ENCODE measurements around the gene VPREB1.
"Not testable (repeated sequence)": the region's sequence is repeated elsewhere in the genome, so short reads cannot be mapped to it uniquely, and the experiment has no call there.

Gene VPREB1

GRCh38 chr22:22243033-22243680 is 1.4 kb upstream of the VPREB1 start:
- no peaks in the 10 kb centered on the region for H3K36me3 Mint-ChIP-seq (ENCODE audit: insufficient read depth)
- no peak overlapping the region for H3K4me3 Mint-ChIP-seq
- peaks cover 27 to 49% of the 10 kb centered on the region in 2 donors for H3K27me3 Mint-ChIP-seq
- H3K4me1 Mint-ChIP-seq (ENCODE audit: low read depth in 2 of 2) = peaks cover 0 to 9% of the 10 kb centered on the region in 2 donors
- no peak overlapping the region for H3K27ac Mint-ChIP-seq
- no peak for ATAC-seq (replicated peaks)
- no peak for DNase-seq
- H3K9me3 Mint-ChIP-seq = no peaks in the 10 kb centered on the region

GRCh38 chr22:22245256-22245909 is 797 bp downstream of the VPREB1 start:
- H3K9me3 Mint-ChIP-seq = no peaks in the 10 kb centered on the region
- no peak overlapping the region for H3K27ac Mint-ChIP-seq
- no peak overlapping the region for H3K4me3 Mint-ChIP-seq
- H3K4me1 Mint-ChIP-seq (ENCODE audit: low read depth in 2 of 2) = peaks cover 10 to 17% of the 10 kb centered on the region in 2 donors
- H3K36me3 Mint-ChIP-seq (ENCODE audit: insufficient read depth) = no peaks in the 10 kb centered on the region
- ATAC-seq (replicated peaks) (no peak), DNase-seq (no peak)
- peaks cover 25 to 44% of the 10 kb centered on the region in 2 donors for H3K27me3 Mint-ChIP-seq

- ATAC-seq (replicated peaks) (no peak), DNase-seq (no peak)
- Mint-ChIP-seq H3K27ac (no peak overlapping the region), H3K36me3 (ENCODE audit: insufficient read depth) (no peaks in the 10 kb centered on the region), H3K9me3 (no peaks in the 10 kb centered on the region), H3K4me3 (no peak overlapping the region), H3K27me3 (peaks cover 21 to 37% of the 10 kb centered on the region in 2 donors), H3K4me1 (ENCODE audit: low read depth in 2 of 2) (peaks cover 10 to 17% of the 10 kb centered on the region in 2 donors)
Measured at GRCh38 chr22:22245935-22246525, 1.4 kb downstream of the VPREB1 start.

GRCh38 chr22:22246706-22247105 is 2.1 kb downstream of the VPREB1 start:
- ATAC-seq (replicated peaks) (no peak), DNase-seq (no peak)
- Mint-ChIP-seq H3K4me1 (ENCODE audit: low read depth in 2 of 2) (peaks cover 10 to 17% of the 10 kb centered on the region in 2 donors), H3K27me3 (peaks cover 14 to 31% of the 10 kb centered on the region in 2 donors), H3K9me3 (no peaks in the 10 kb centered on the region), H3K36me3 (ENCODE audit: insufficient read depth) (no peaks in the 10 kb centered on the region), H3K27ac (no peak overlapping the region), H3K4me3 (no peak overlapping the region)

- no peaks in the 10 kb centered on the region for H3K36me3 Mint-ChIP-seq (ENCODE audit: insufficient read depth)
- peaks cover 12 to 13% of the 10 kb centered on the region in 2 donors for H3K27me3 Mint-ChIP-seq
- peak; percentile 53 for ATAC-seq (replicated peaks)
- H3K4me3 Mint-ChIP-seq = peak overlapping the region in 1 of 2 donors; percentile 7
- DNase-seq = no peak
- H3K4me1 Mint-ChIP-seq (ENCODE audit: low read depth in 2 of 2) = peaks cover 10 to 15% of the 10 kb centered on the region in 2 donors
- H3K27ac Mint-ChIP-seq = peak overlapping the region; percentile 4 to 16
- no peaks in the 10 kb centered on the region for H3K9me3 Mint-ChIP-seq
Measured at GRCh38 chr22:22248878-22249277, 4.3 kb downstream of the VPREB1 start.

GRCh38 chr22:22250651-22251050 is 6.1 kb downstream of the VPREB1 start:
- H3K4me3 Mint-ChIP-seq; H3K36me3 Mint-ChIP-seq (ENCODE audit: insufficient read depth); H3K9me3 Mint-ChIP-seq; H3K4me1 Mint-ChIP-seq (ENCODE audit: low read depth in 2 of 2); DNase-seq; ATAC-seq (replicated peaks): not testable (repeated sequence)
- H3K27ac Mint-ChIP-seq = peak overlapping the region in 1 of 2 donors; percentile 10
- peaks cover 7 to 10% of the 10 kb centered on the region in 2 donors for H3K27me3 Mint-ChIP-seq

- not testable (repeated sequence) for ATAC-seq (replicated peaks); DNase-seq; H3K27ac Mint-ChIP-seq; H3K4me1 Mint-ChIP-seq (ENCODE audit: low read depth in 2 of 2); H3K36me3 Mint-ChIP-seq (ENCODE audit: insufficient read depth); H3K9me3 Mint-ChIP-seq; H3K4me3 Mint-ChIP-seq
- peaks cover 7 to 20% of the 10 kb centered on the region in 2 donors for H3K27me3 Mint-ChIP-seq
Measured at GRCh38 chr22:22256133-22256532, 11.5 kb downstream of the VPREB1 start.

- DNase-seq; H3K9me3 Mint-ChIP-seq; H3K4me3 Mint-ChIP-seq; H3K36me3 Mint-ChIP-seq (ENCODE audit: insufficient read depth); H3K27ac Mint-ChIP-seq; H3K4me1 Mint-ChIP-seq (ENCODE audit: low read depth in 2 of 2); ATAC-seq (replicated peaks): not testable (repeated sequence)
- peaks cover 7 to 20% of the 10 kb centered on the region in 2 donors for H3K27me3 Mint-ChIP-seq
Measured at GRCh38 chr22:22258597-22259415, 14.2 kb downstream of the VPREB1 start.

- H3K27me3 Mint-ChIP-seq = peaks cover 3 to 15% of the 10 kb centered on the region in 2 donors
- not testable (repeated sequence) for H3K9me3 Mint-ChIP-seq; H3K27ac Mint-ChIP-seq; ATAC-seq (replicated peaks); H3K4me3 Mint-ChIP-seq; H3K4me1 Mint-ChIP-seq (ENCODE audit: low read depth in 2 of 2); DNase-seq; H3K36me3 Mint-ChIP-seq (ENCODE audit: insufficient read depth)
Measured at GRCh38 chr22:22260169-22260568, 15.6 kb downstream of the VPREB1 start.

- peaks cover 0 to 10% of the 10 kb centered on the region in 2 donors for H3K27me3 Mint-ChIP-seq
- not testable (repeated sequence) for H3K4me3 Mint-ChIP-seq; H3K27ac Mint-ChIP-seq; H3K9me3 Mint-ChIP-seq; H3K36me3 Mint-ChIP-seq (ENCODE audit: insufficient read depth); DNase-seq; ATAC-seq (replicated peaks); H3K4me1 Mint-ChIP-seq (ENCODE audit: low read depth in 2 of 2)
Measured at GRCh38 chr22:22260586-22260985, 16.0 kb downstream of the VPREB1 start.

- not testable (repeated sequence) for H3K9me3 Mint-ChIP-seq; DNase-seq; H3K4me1 Mint-ChIP-seq (ENCODE audit: low read depth in 2 of 2); H3K27me3 Mint-ChIP-seq; H3K36me3 Mint-ChIP-seq (ENCODE audit: insufficient read depth); H3K27ac Mint-ChIP-seq; H3K4me3 Mint-ChIP-seq; ATAC-seq (replicated peaks)
Measured at GRCh38 chr22:22262332-22263074, 17.9 kb downstream of the VPREB1 start.

GRCh38 chr22:22263823-22264222 is 19.2 kb downstream of the VPREB1 start:
- not testable (repeated sequence) for H3K9me3 Mint-ChIP-seq; H3K27ac Mint-ChIP-seq; H3K4me3 Mint-ChIP-seq; H3K36me3 Mint-ChIP-seq (ENCODE audit: insufficient read depth); ATAC-seq (replicated peaks); H3K4me1 Mint-ChIP-seq (ENCODE audit: low read depth in 2 of 2); DNase-seq; H3K27me3 Mint-ChIP-seq

All from effector memory CD8-positive, alpha-beta T cell (primary cell).